Fibroblast of lung (primary cell): ENCODE data around the gene HSPA12B.

Experiments used
- EZH2 ChIP-seq: IDR thresholded peaks from 2 replicates; pipeline ENCODE4 v1.5.1; 2012; ENCODE audit warnings: low read length, control low read depth, mild to moderate bottlenecking; ENCODE audit errors: missing control alignments
- TF ChIP-seq, protein P1 (sequence below), 2 donors: IDR thresholded peaks in 1 of 2; conservative IDR thresholded peaks in 1 of 2; 1 replicate in 1 of 2; 2 replicates in 1 of 2; pipeline ENCODE4 v1.5.1; 2011 to 2012; ENCODE audit warnings: low read length in 2 of 2, control low read depth in 1 of 2, inconsistent platforms in 1 of 2, low read depth in 1 of 2, mild to moderate bottlenecking in 1 of 2

GRCh38 chr20:3797226-3797545 is 64.7 kb downstream of the HSPA12B start:
- TF ChIP-seq, protein P1, sequence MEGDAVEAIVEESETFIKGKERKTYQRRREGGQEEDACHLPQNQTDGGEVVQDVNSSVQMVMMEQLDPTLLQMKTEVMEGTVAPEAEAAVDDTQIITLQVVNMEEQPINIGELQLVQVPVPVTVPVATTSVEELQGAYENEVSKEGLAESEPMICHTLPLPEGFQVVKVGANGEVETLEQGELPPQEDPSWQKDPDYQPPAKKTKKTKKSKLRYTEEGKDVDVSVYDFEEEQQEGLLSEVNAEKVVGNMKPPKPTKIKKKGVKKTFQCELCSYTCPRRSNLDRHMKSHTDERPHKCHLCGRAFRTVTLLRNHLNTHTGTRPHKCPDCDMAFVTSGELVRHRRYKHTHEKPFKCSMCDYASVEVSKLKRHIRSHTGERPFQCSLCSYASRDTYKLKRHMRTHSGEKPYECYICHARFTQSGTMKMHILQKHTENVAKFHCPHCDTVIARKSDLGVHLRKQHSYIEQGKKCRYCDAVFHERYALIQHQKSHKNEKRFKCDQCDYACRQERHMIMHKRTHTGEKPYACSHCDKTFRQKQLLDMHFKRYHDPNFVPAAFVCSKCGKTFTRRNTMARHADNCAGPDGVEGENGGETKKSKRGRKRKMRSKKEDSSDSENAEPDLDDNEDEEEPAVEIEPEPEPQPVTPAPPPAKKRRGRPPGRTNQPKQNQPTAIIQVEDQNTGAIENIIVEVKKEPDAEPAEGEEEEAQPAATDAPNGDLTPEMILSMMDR (conservative IDR thresholded peaks at IDR 0.05 in 1 of 2, IDR thresholded peaks at IDR 0.05 in 1 of 2; ENCODE audit: low read depth in 1 of 2, low read length in 2 of 2), result no peak
- TF ChIP-seq EZH2, result no peak
